Lung (tissue), 12 donors: ENCODE results near the gene IFITM10. TPM values are rescaled to one million over a fixed set of nuclear protein-coding genes. Genes with fewer than 3 reads are reported as not detected.

Experiments used
- ATAC-seq: fragments of 200-7000 bp; cut with Tn5 transposase; one replicate; pipeline ENCODE4 v1.9.1; 2020; ENCODE audit warnings: moderate number of reproducible peaks; ENCODE audit not compliant: insufficient read depth, low FRiP score
- DNase-seq, 3 donors: peaks; one replicate each; pipeline ENCODE4 v3.0.0-alpha.2; 2013 to 2017
- H3K27ac ChIP-seq, 2 donors: one replicate each; pipeline ENCODE4 v1.5.1; 2013; ENCODE audit warnings: mild to moderate bottlenecking in 2 of 2, moderate library complexity in 2 of 2, control low read depth in 1 of 2, inconsistent platforms in 1 of 2, low read depth in 1 of 2, low read length in 1 of 2
- H3K27me3 ChIP-seq, 3 donors: one replicate each; pipeline ENCODE4 v1.5.1; 2013; ENCODE audit warnings: low read length in 2 of 3; ENCODE audit not compliant: control insufficient read depth in 3 of 3, insufficient read depth in 3 of 3
- H3K36me3 ChIP-seq, 4 donors: one replicate each; pipeline ENCODE4 v1.5.1; 2013; ENCODE audit warnings: low read length in 4 of 4, mild to moderate bottlenecking in 1 of 4, moderate library complexity in 1 of 4; ENCODE audit not compliant: control insufficient read depth in 4 of 4, insufficient read depth in 4 of 4
- H3K4me1 ChIP-seq, 5 donors: one replicate each; pipeline ENCODE4 v1.5.1; 2013; ENCODE audit warnings: low read length in 5 of 5, mild to moderate bottlenecking in 2 of 5, moderate library complexity in 1 of 5; ENCODE audit not compliant: control insufficient read depth in 5 of 5, insufficient read depth in 5 of 5
- H3K4me3 ChIP-seq: one replicate; pipeline ENCODE4 v1.5.1; 2013; ENCODE audit warnings: mild to moderate bottlenecking, control low read depth, moderate library complexity
- H3K9ac ChIP-seq, 2 donors: one replicate each; pipeline ENCODE4 v1.5.1; 2013; ENCODE audit warnings: low read length in 2 of 2, control low read depth in 1 of 2; ENCODE audit not compliant: insufficient read depth in 1 of 2
- H3K9me3 ChIP-seq, 4 donors: one replicate each; pipeline ENCODE4 v1.5.1; 2013; ENCODE audit warnings: low read length in 3 of 4, mild to moderate bottlenecking in 1 of 4, moderate library complexity in 1 of 4; ENCODE audit not compliant: control insufficient read depth in 4 of 4, insufficient read depth in 3 of 4
- CTCF ChIP-seq: IDR thresholded peaks from 2 replicates; pipeline ENCODE4 v1.5.1; 2012; ENCODE audit warnings: mild to moderate bottlenecking; ENCODE audit errors: control extremely low read depth, extremely low read depth
- WGBS, 2 donors: extraction: QIAGEN DNeasy Blood & Tissue Kit; methylation state at CpG; one replicate each; pipeline ENCODE4 v1.1.7; 2013; 5-methylcytosine and 5-hydroxymethylcytosine counted together
- polyA plus RNA-seq, 2 donors: library from polyadenylated mRNA; stranded (reverse); fragments of 200-250 nt; gene quantifications; one replicate each; pipeline ENCODE4 v1.2.1, GENCODE V29; 2013
- total RNA-seq, 2 donors: library from RNA; depleted of rRNA in 1 of 2; stranded (reverse); fragments of >200 nt in 1 of 2; gene quantifications; one replicate each; pipeline ENCODE4 v1.2.1, GENCODE V29; 2014 to 2021
- donor health status: control.
- donor health status: control.
- donor health status: Bipolar disorder and iron deficiency.
- donor health status: healthy.
- donor health status: DM: yes; HTN: yes; CAD: no.

Gene IFITM10
- total and polyA plus RNA-seq, 4 donors = 0.40 to 18.8 (median 2.7) TPM

- ATAC-seq (no peak), DNase-seq (no peak)
- no peak overlapping the region for H3K9ac ChIP-seq
- no peak overlapping the region for H3K27ac ChIP-seq
- WGBS, 2 donors = 88 to 92% methylated on average over 14 of the region's 14 CpGs
- H3K4me1 ChIP-seq = peaks cover 0 to 21% (median 0%) of the 10 kb centered on the region in 5 donors
- no peaks in the 10 kb centered on the region for H3K9me3 ChIP-seq
- no peak for TF ChIP-seq CTCF
- peaks cover 0 to 13% (median 8%) of the 10 kb centered on the region in 3 donors for H3K27me3 ChIP-seq
- H3K36me3 ChIP-seq = peaks cover 0 to 70% (median 4%) of the 10 kb centered on the region in 4 donors
- no peak overlapping the region for H3K4me3 ChIP-seq
These were observed 3.5 kb upstream of the IFITM10 start for GRCh38 chr11:1753929-1754305.

- Histone ChIP-seq H3K27ac (no peak overlapping the region), H3K9me3 (no peaks in the 10 kb centered on the region), H3K27me3 (peaks cover 0 to 13% (median 8%) of the 10 kb centered on the region in 3 donors), H3K4me1 (peaks cover 0 to 19% (median 0%) of the 10 kb centered on the region in 5 donors), H3K36me3 (peaks cover 0 to 65% (median 4%) of the 10 kb centered on the region in 4 donors), H3K9ac (no peak overlapping the region), H3K4me3 (no peak overlapping the region)
- DNase-seq (no peak), ATAC-seq (no peak)
- TF ChIP-seq CTCF = no peak
- WGBS, 2 donors = 88 to 90% methylated on average over 31 to 38 of the region's 38 CpGs
These were observed 3.0 kb upstream of the IFITM10 start for GRCh38 chr11:1753229-1753928.

GRCh38 chr11:1752907-1753228, 2.5 kb upstream of the IFITM10 start:
- DNase-seq (no peak), ATAC-seq (no peak)
- peaks cover 0 to 16% (median 8%) of the 10 kb centered on the region in 3 donors for H3K27me3 ChIP-seq
- 86 to 88% methylated on average over 10 of the region's 10 CpGs for WGBS, 2 donors
- TF ChIP-seq CTCF = no peak
- no peak overlapping the region for H3K27ac ChIP-seq
- no peak overlapping the region for H3K4me3 ChIP-seq
- peaks cover 0 to 60% (median 4%) of the 10 kb centered on the region in 4 donors for H3K36me3 ChIP-seq
- no peak overlapping the region for H3K9ac ChIP-seq
- H3K4me1 ChIP-seq = peaks cover 0 to 19% (median 0%) of the 10 kb centered on the region in 5 donors
- H3K9me3 ChIP-seq = no peaks in the 10 kb centered on the region
